ENCODE results near the gene TBC1D1. TPM values are rescaled to one million over a fixed set of nuclear protein-coding genes. Genes with fewer than 3 reads are reported as not detected.

Gene TBC1D1
- polyA plus RNA-seq, 1 donor (not counting 4 experiments of a cell fraction or from before 2014, with no cell fraction given): 32.5 TPM

GRCh38 chr4:38157592-38157991 lies 266.7 kb downstream of the TBC1D1 start:
- H3K4me2 ChIP-seq (ENCODE audit: control insufficient read depth, extremely low read depth, insufficient read depth, low read depth, low read length): peak overlapping the region; percentile 35
- H3K79me2 ChIP-seq (ENCODE audit: control insufficient read depth, insufficient read depth, low read length): no peaks in the 10 kb centered on the region
- no peaks in the 10 kb centered on the region for H3K36me3 ChIP-seq (ENCODE audit: control insufficient read depth in 2 of 2, extremely low read depth in 1 of 2, insufficient read depth in 2 of 2, low read length in 2 of 2)
- no peak for DNase-seq (ENCODE audit: low read depth, low spot score)
- no peak overlapping the region for H3K4me3 ChIP-seq (ENCODE audit: control insufficient read depth in 2 of 3, extremely low read depth in 1 of 3, insufficient read depth in 2 of 3, low read depth in 1 of 3, low read length in 3 of 3)
- FAIRE-seq: peak; percentile 91
- H3K27me3 ChIP-seq (ENCODE audit: control insufficient read depth, extremely low read depth, insufficient read depth, low read length): no peaks in the 10 kb centered on the region
- H3K4me1 ChIP-seq (ENCODE audit: control insufficient read depth, extremely low read depth, insufficient read depth, low read length): peaks cover 71% of the 10 kb centered on the region
- H2AFZ ChIP-seq (ENCODE audit: control insufficient read depth, low read length): no peak overlapping the region
- H3K9me3 ChIP-seq (ENCODE audit: control insufficient read depth, low read depth, low read length): no peaks in the 10 kb centered on the region
- TF ChIP-seq CTCF (optimal IDR thresholded peaks at IDR 0.05 in 1 of 3, IDR thresholded peaks at IDR 0.05 in 1 of 3, conservative IDR thresholded peaks at IDR 0.05 in 1 of 3; ENCODE audit: extremely low read depth in 1 of 3, insufficient read depth in 2 of 3, low read length in 3 of 3): no peak
- no peak for TF ChIP-seq EZH2 (IDR thresholded peaks at IDR 0.05; ENCODE audit: low read length)
- peak overlapping the region; percentile 1 for H3K9ac ChIP-seq (ENCODE audit: control insufficient read depth, extremely low read depth, insufficient read depth, low read length)
- H3K9me1 ChIP-seq (ENCODE audit: control insufficient read depth, extremely low read depth, insufficient read depth, low read length): no peaks in the 10 kb centered on the region
- peak overlapping the region; percentile 48 for H3K27ac ChIP-seq (ENCODE audit: control insufficient read depth, insufficient read depth, low read length)
- no peaks in the 10 kb centered on the region for H4K20me1 ChIP-seq (ENCODE audit: control insufficient read depth, extremely low read depth, insufficient read depth, low read length)
- dilution Hi-C loops (cut with MboI; ENCODE audit: extremely low pct_ligation_motif_present, low sequenced_read_pairs): no loop called here

DNA sequence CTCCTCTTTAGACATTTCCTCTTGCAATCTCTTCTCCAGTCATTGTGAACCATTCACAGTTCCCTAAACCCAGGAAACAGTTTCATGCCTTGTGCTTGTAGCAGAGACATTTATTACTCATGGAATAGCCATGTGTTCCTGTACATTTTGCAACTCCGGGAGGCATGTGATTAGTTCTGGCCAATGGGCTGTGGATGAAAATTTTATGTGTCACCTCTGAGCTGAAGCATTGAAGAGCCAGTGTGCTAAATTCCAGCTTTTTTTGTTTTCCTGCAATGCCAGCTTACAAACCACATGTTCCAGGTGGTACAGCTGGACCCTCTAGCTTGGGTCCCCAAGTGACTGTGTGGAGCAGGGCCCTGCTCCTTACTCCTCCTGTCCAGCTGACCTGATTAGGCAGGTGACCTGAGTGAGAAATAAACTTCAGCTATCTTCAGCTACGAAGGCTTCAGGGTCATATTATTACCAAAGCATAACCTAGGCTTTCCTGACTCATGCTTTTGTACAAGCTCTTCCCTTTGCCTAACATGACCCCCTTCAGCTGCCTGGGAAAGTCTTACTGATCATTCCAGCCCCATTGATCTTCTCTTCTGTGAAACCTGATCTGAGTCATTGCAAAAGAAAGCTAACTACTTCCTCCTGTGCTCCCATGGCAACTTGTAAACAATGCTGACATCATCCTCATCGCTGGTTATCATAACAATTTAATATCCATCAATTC lies 269.8 kb downstream of the TBC1D1 start:
- FAIRE-seq: peak; percentile 93
- Histone ChIP-seq H4K20me1 (ENCODE audit: control insufficient read depth, extremely low read depth, insufficient read depth, low read length) (no peaks in the 10 kb centered on the region), H3K9me1 (ENCODE audit: control insufficient read depth, extremely low read depth, insufficient read depth, low read length) (no peaks in the 10 kb centered on the region), H2AFZ (ENCODE audit: control insufficient read depth, low read length) (no peak overlapping the region), H3K79me2 (ENCODE audit: control insufficient read depth, insufficient read depth, low read length) (no peaks in the 10 kb centered on the region), H3K36me3 (ENCODE audit: control insufficient read depth in 2 of 2, extremely low read depth in 1 of 2, insufficient read depth in 2 of 2, low read length in 2 of 2) (no peaks in the 10 kb centered on the region), H3K4me3 (ENCODE audit: control insufficient read depth in 2 of 3, extremely low read depth in 1 of 3, insufficient read depth in 2 of 3, low read depth in 1 of 3, low read length in 3 of 3) (peak overlapping the region in 2 of 3 experiments; percentile 33 to 48), H3K27ac (ENCODE audit: control insufficient read depth, insufficient read depth, low read length) (peak overlapping the region; percentile 100), H3K9me3 (ENCODE audit: control insufficient read depth, low read depth, low read length) (no peaks in the 10 kb centered on the region), H3K4me1 (ENCODE audit: control insufficient read depth, extremely low read depth, insufficient read depth, low read length) (peaks cover 72% of the 10 kb centered on the region), H3K9ac (ENCODE audit: control insufficient read depth, extremely low read depth, insufficient read depth, low read length) (peak overlapping the region; percentile 90), H3K27me3 (ENCODE audit: control insufficient read depth, extremely low read depth, insufficient read depth, low read length) (no peaks in the 10 kb centered on the region), H3K4me2 (ENCODE audit: control insufficient read depth, extremely low read depth, insufficient read depth, low read depth, low read length) (peak overlapping the region; percentile 81)
- peak; percentile 82 for DNase-seq (ENCODE audit: low read depth, low spot score)
- dilution Hi-C loops (cut with MboI; ENCODE audit: extremely low pct_ligation_motif_present, low sequenced_read_pairs): no loop called here
- TF ChIP-seq CTCF (optimal IDR thresholded peaks at IDR 0.05 in 1 of 3, IDR thresholded peaks at IDR 0.05 in 1 of 3, conservative IDR thresholded peaks at IDR 0.05 in 1 of 3; ENCODE audit: extremely low read depth in 1 of 3, insufficient read depth in 2 of 3, low read length in 3 of 3) (no peak), EZH2 (IDR thresholded peaks at IDR 0.05; ENCODE audit: low read length) (no peak)

Measured in keratinocyte (primary cell).